ENCODE measurements around the gene SCN5A. TPM values are rescaled to one million over a fixed set of nuclear protein-coding genes. Genes with fewer than 3 reads are reported as not detected.

The SCN5A gene
- total RNA-seq, 2 donors from 2014 or later, result 102 to 118 TPM

DNA sequence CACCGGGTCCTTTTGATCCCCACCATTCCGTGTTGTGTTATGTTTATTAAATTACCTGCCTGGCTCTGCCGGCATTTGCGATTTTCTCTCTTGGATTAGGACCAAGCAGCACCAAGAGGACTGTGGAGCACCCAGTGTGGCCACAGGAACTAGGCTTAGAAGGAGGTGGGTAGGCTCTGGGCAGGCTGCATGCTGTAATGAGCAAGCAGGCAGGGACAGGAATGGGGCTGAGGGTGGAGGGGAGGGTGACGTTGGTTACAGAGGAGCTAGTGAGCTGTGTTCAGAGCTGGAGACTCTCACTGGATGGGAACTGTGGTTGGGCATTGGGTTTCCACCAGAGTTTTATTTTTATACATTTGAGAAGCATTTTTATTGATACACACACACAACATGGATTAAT lies 7.9 kb upstream of the SCN5A start:
- Histone ChIP-seq H3K36me3 (no peaks in the 10 kb centered on the region), H3K27me3 (no peaks in the 10 kb centered on the region)
- TF ChIP-seq, protein P1, sequence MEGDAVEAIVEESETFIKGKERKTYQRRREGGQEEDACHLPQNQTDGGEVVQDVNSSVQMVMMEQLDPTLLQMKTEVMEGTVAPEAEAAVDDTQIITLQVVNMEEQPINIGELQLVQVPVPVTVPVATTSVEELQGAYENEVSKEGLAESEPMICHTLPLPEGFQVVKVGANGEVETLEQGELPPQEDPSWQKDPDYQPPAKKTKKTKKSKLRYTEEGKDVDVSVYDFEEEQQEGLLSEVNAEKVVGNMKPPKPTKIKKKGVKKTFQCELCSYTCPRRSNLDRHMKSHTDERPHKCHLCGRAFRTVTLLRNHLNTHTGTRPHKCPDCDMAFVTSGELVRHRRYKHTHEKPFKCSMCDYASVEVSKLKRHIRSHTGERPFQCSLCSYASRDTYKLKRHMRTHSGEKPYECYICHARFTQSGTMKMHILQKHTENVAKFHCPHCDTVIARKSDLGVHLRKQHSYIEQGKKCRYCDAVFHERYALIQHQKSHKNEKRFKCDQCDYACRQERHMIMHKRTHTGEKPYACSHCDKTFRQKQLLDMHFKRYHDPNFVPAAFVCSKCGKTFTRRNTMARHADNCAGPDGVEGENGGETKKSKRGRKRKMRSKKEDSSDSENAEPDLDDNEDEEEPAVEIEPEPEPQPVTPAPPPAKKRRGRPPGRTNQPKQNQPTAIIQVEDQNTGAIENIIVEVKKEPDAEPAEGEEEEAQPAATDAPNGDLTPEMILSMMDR (IDR thresholded peaks at IDR 0.05), result no peak

DNA sequence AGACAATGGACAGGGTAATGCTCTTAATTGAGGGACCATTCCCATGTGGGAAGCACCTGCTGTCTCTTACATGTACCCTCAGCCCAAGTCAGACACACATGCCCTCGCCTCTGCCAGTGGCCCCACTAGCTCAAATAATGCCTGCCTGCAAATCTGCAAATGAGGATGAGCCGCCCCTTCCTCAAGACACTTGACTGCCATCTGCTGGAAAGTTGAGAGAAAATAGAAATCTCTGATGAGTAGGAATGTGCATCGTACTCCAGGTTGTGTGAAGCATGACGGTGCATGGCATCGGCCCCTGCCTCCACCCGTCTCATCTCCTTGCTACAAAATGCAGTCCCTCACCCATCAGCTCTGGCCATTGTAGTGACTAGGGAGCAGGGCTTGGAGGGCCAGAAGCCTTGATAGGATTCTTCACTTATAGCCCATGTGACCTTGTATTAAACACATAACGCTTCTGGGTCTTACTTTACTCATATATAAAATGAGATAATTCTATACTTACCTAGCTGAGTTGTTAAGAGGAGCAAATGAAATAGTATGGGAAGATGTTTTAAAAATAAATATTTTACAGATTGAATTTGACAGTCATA lies 6.3 kb upstream of the SCN5A start:
- no peak for DNase-seq (ENCODE audit: low spot score)
- TF ChIP-seq, protein P1 (IDR thresholded peaks at IDR 0.05), result peak in 1 of 2 donors; percentile 62
- no peak overlapping the region for H3K4me3 ChIP-seq
- no peaks in the 10 kb centered on the region for H3K9me3 ChIP-seq
- H3K27me3 ChIP-seq, result no peaks in the 10 kb centered on the region
- H3K36me3 ChIP-seq, result no peaks in the 10 kb centered on the region
- peaks cover 0 to 3% of the 10 kb centered on the region in 2 donors for H3K4me1 ChIP-seq
- H3K27ac ChIP-seq, result no peak overlapping the region

More for the DNA sequence above, 7.9 kb upstream of the SCN5A start:
- no peaks in the 10 kb centered on the region for H3K4me1 ChIP-seq
- DNase-seq (ENCODE audit: low spot score), result no peak
- no peak overlapping the region for H3K4me3 ChIP-seq
- H3K27ac ChIP-seq, result no peak overlapping the region
- H3K9me3 ChIP-seq, result peaks cover 0 to 4% of the 10 kb centered on the region in 2 donors

DNA sequence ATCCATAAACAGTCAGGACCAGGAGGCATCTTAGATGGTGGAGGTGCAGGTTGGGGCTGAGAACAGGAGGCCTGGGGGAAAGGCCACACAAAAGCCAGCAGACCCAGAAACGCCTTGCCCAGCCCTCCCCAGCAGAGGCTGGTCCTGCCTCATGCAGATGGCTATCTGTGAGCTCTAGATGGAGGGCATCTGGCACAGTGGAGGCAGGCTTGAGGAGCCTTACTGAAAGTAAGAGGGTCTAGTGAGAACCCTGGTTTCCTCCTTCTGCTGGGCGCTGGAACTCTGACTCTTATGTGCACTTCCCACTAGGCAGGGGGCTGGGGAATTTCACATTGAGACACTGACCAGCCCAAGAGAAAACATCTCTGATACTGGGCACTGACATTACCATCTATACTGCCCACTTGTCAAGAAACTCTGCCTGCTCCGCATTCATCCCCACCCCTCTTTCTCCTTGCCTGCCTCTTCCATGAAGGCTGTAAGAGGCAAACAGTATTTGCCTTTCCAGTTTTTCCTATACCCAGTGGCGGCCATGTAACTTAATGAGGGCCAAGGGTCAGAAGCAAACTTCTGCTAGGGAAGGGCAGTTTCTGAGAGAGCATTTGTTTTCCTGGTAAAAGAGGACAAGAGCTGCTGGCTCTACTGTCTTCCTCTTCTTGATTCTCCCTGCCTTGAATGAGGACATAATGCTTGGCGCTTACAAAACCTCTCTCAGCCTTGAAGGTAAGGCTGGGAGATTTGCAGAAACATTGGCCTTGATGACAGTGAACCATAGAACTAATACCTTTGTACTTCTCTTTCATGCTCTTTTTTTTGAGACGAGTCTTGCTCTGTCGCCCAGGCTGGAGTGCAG lies 4.4 kb upstream of the SCN5A start:
- Histone ChIP-seq H3K9me3 (no peaks in the 10 kb centered on the region), H3K27ac (no peak overlapping the region), H3K36me3 (no peaks in the 10 kb centered on the region), H3K4me3 (no peak overlapping the region), H3K4me1 (peaks cover 0 to 13% of the 10 kb centered on the region in 2 donors), H3K27me3 (no peaks in the 10 kb centered on the region)
- TF ChIP-seq, protein P1 (IDR thresholded peaks at IDR 0.05), result no peak
- no peak for DNase-seq (ENCODE audit: low spot score)

DNA sequence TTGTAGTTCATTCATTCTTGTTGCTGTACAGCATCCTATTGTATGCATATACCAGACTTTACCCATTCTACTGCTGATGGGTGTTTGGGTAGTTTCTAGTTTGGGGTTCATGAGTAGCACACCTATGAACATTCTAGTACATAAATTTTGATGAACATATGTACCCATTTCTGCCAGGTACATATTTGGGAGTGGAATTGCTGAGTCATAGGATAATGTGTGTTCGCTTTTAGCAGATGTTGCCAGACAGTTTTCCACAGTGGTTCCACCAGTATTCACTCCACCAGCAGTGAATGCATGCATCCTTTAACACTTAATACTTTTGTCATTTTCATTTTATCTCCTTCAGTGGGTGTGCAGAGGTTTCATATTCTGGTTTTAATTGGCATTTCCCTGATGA lies 3.4 kb upstream of the SCN5A start:
- H3K36me3 ChIP-seq, result no peaks in the 10 kb centered on the region
- DNase-seq (ENCODE audit: low spot score), result no peak
- peaks cover 0 to 18% of the 10 kb centered on the region in 2 donors for H3K4me1 ChIP-seq
- no peak overlapping the region for H3K4me3 ChIP-seq
- H3K27ac ChIP-seq, result no peak overlapping the region
- TF ChIP-seq, protein P1 (IDR thresholded peaks at IDR 0.05), result no peak
- no peaks in the 10 kb centered on the region for H3K27me3 ChIP-seq
- no peaks in the 10 kb centered on the region for H3K9me3 ChIP-seq

DNA sequence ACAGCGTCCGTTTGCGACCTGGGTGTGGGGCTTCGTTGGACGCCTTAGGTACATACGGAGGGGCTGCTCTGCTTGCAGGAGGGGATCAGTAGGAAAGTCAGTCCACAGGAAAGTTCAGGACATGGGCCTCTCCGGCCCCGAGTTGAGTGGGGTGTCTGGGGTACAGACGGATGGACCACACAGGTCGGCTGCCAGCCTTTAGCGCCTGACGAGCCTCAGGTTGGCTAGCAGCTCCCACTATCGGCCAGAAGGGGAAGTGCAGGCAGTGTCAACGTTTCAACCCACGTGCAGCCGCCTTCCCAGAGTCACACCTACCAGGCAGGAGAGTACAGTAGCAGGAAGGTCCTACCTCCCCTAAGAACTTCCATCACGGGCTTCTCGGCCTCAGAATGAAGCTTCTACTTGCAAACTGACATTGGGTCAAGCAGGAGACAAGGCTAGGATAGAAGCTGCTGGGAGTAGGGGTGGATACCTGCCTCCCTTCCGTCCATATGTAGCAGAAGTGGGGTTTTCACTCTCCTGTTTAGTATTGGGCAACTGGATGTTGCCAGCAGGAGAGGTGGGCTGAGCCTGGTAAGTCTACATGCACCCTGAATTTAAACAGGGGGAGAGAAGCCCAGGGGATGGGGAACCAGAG lies 1.8 kb upstream of the SCN5A start:
- DNase-seq (ENCODE audit: low spot score), result no peak
- TF ChIP-seq, protein P1 (IDR thresholded peaks at IDR 0.05), result peak; percentile 95 to 98
- Histone ChIP-seq H3K36me3 (no peaks in the 10 kb centered on the region), H3K9me3 (no peaks in the 10 kb centered on the region), H3K4me3 (no peak overlapping the region), H3K27ac (peak overlapping the region; percentile 54 to 83), H3K27me3 (no peaks in the 10 kb centered on the region), H3K4me1 (peaks cover 0 to 33% of the 10 kb centered on the region in 2 donors)

Data from right atrium auricular region (tissue), 2 donors.